HL-60/S4 treated with phorbol 12-myristate 13-acetate at 8.2 ng/mL for 4 days and 3 days (cell line): ENCODE results near the gene TMEM201.

ENCODE experiments used
- in situ Hi-C: fragments of 300-500 bp; cut with MboI; formaldehyde crosslinking; loops from 2 replicates; pipeline ENCODE4 v1.15.0; 2022; ENCODE audit warnings: low sequenced_read_pairs

TMEM201 gene

GRCh38 chr1:9598316-9598700 is 9.6 kb downstream of the TMEM201 start:
- in situ Hi-C loops = no loop called here

GRCh38 chr1:9599741-9600140 is 11.0 kb downstream of the TMEM201 start:
- in situ Hi-C loops = loop anchor here (25.0 kb wide), 1 partner anchor 263 kb away; no protein-coding TSS in a partner anchor

- in situ Hi-C loops = loop anchor here (25.0 kb wide), 1 partner anchor 261 kb away; no protein-coding TSS in a partner anchor
Measured at GRCh38 chr1:9600861-9601834, 12.4 kb downstream of the TMEM201 start.

- in situ Hi-C loops = loop anchor here (25.0 kb wide), 1 partner anchor 260 kb away; no protein-coding TSS in a partner anchor
Measured at GRCh38 chr1:9601942-9602793, 13.5 kb downstream of the TMEM201 start.

- in situ Hi-C loops = loop anchor here (25.0 kb wide), 1 partner anchor 260 kb away; no protein-coding TSS in a partner anchor
Measured at GRCh38 chr1:9602794-9603167, 14.1 kb downstream of the TMEM201 start.

GRCh38 chr1:9603307-9603706 is 14.6 kb downstream of the TMEM201 start:
- in situ Hi-C loops = loop anchor here (25.0 kb wide), 1 partner anchor 259 kb away; no protein-coding TSS in a partner anchor

- in situ Hi-C loops = loop anchor here (25.0 kb wide), 1 partner anchor 258 kb away; no protein-coding TSS in a partner anchor
Measured at GRCh38 chr1:9603766-9604753, 15.3 kb downstream of the TMEM201 start.

DNA sequence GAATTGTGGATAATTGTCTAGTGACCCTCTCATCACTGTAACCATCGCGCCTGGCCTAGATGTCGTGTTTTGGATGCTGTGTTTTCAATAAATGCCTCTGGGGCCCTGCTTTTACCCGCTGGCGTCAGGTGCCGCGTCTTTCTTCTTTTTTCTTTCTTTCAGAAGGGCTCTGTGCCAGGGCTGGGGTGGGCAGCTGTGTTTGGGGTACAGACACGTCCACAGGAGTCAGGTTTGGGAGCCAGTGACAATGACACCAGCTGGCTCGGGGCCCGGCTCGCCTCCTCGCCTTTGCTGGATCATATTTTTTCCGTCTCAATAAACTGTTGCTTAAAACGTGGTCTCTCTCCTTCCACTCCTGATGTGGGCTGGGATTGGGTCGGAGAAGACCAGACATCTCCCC is 16.1 kb downstream of the TMEM201 start:
- in situ Hi-C loops = loop anchor here (25.0 kb wide), 1 partner anchor 257 kb away; no protein-coding TSS in a partner anchor

DNA sequence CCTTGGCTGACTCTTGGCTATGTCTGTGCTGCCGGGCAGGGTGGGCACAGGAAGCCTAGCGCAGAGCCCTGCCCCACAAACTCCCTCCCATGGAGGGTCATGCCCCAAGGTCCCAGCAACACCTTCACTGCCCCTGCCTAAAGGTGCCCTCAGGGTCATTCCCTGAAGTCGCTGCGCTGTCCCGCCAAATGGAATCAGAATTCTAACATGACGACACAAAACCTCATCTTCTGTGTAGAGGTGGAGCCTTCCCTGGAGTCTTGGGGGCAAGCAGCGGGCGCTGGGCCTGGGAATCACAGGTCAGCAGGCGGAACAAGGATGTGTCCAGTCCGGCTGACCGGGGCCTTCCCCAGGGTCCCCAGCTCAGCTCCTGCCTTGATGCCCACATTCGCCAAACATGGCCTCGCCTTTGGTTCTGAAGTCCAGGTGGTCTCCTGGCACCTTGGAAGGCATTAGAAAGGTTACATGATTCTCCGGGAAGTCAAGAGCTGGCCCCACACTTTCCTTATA is 17.3 kb downstream of the TMEM201 start:
- in situ Hi-C loops = loop anchor here (25.0 kb wide), 1 partner anchor 256 kb away; no protein-coding TSS in a partner anchor

GRCh38 chr1:9606458-9606857 is 17.7 kb downstream of the TMEM201 start:
- in situ Hi-C loops = loop anchor here (25.0 kb wide), 1 partner anchor 256 kb away; no protein-coding TSS in a partner anchor

- in situ Hi-C loops = loop anchor here (25.0 kb wide), 1 partner anchor 255 kb away; no protein-coding TSS in a partner anchor
Measured at GRCh38 chr1:9606948-9607347, 18.2 kb downstream of the TMEM201 start.

GRCh38 chr1:9607352-9607751 is 18.6 kb downstream of the TMEM201 start:
- in situ Hi-C loops = loop anchor here (25.0 kb wide), 1 partner anchor 255 kb away; no protein-coding TSS in a partner anchor

GRCh38 chr1:9609998-9610397 is 21.3 kb downstream of the TMEM201 start:
- in situ Hi-C loops = loop anchor here (25.0 kb wide), 1 partner anchor 252 kb away; no protein-coding TSS in a partner anchor

GRCh38 chr1:9610548-9610947 is 21.8 kb downstream of the TMEM201 start:
- in situ Hi-C loops = loop anchor here (25.0 kb wide), 1 partner anchor 252 kb away; no protein-coding TSS in a partner anchor

GRCh38 chr1:9611716-9612115 is 23.0 kb downstream of the TMEM201 start:
- in situ Hi-C loops = loop anchor here (25.0 kb wide), 1 partner anchor 251 kb away; no protein-coding TSS in a partner anchor

DNA sequence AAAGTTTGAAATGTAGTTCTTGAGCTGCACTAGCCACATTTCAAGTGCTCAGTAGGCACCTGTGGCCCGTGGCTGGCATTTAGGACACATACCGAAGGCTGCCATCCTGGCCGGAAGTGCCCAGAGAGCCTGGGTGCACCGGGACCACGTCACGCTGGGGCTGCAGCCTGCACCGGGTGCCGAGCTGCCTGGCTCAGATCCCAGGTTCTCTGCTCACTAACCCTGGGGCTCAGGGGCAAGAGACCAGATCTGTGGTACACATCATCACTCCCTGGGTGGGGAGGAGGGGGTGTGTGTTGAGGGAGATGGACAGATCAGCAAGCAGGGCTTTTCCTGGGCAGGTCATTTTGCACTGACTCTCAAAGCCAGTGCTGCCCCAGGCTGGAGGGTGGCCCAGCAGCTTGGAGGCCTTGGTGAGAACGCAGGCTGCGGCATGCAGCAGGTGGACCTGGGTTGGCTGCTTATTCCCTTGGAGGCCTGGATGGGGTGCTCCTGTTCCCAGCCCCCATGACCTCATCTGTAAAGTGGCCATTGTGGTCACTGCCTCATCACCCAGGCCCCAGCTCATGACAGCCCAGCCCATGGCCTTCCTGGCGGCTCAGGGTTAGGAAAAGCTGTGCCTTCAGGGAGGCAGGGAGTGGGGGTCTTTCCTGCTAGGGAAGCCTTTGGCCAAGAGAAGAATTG is 23.6 kb downstream of the TMEM201 start:
- in situ Hi-C loops = loop anchor here (25.0 kb wide), 1 partner anchor 250 kb away; no protein-coding TSS in a partner anchor

- in situ Hi-C loops = loop anchor here (25.0 kb wide), 1 partner anchor 249 kb away; no protein-coding TSS in a partner anchor
Measured at GRCh38 chr1:9612871-9613624, 24.3 kb downstream of the TMEM201 start.
